Ectodermal cell (in vitro differentiated cells): ENCODE measurements around the gene B4GALT4.

Experiments
- H3K27ac ChIP-seq: 2 replicates; pipeline ENCODE4 v1.7.0; 2013; ENCODE audit warnings: mild to moderate bottlenecking, low read depth, low read length; ENCODE audit not compliant: insufficient read depth, poor library complexity, severe bottlenecking
- H3K27me3 ChIP-seq: 2 replicates; pipeline ENCODE4 v1.7.0; 2013; ENCODE audit warnings: mild to moderate bottlenecking, low read length; ENCODE audit not compliant: insufficient read depth, control insufficient read depth, poor library complexity, severe bottlenecking
- H3K36me3 ChIP-seq: one replicate; pipeline ENCODE4 v1.7.0; 2013; ENCODE audit warnings: low read length; ENCODE audit not compliant: control insufficient read depth, insufficient read depth
- H3K4me1 ChIP-seq: one replicate; pipeline ENCODE4 v1.7.0; 2013; ENCODE audit warnings: low read length; ENCODE audit not compliant: control insufficient read depth, insufficient read depth
- H3K4me3 ChIP-seq: 2 replicates; pipeline ENCODE4 v1.7.0; 2013; ENCODE audit warnings: low read depth, low read length, control low read depth; ENCODE audit not compliant: insufficient read depth
- H3K9me3 ChIP-seq: 2 replicates; pipeline ENCODE4 v1.7.0; 2013; ENCODE audit warnings: mild to moderate bottlenecking, low read length, moderate library complexity; ENCODE audit not compliant: control insufficient read depth
- WGBS, 2 experiments: methylation state at CpG; one replicate each; pipeline ENCODE4 v1.1.7; 2013; ENCODE audit warnings: missing lambda C conversion rate in 2 of 2; 5-methylcytosine and 5-hydroxymethylcytosine counted together

B4GALT4 gene

GRCh38 chr3:119238363-119238762, 2.3 kb downstream of the B4GALT4 start:
- H3K4me1 ChIP-seq: no peaks in the 10 kb centered on the region
- no peak overlapping the region for H3K4me3 ChIP-seq
- H3K27me3 ChIP-seq: no peaks in the 10 kb centered on the region
- H3K27ac ChIP-seq: no peak overlapping the region
- 93% methylated on average over 4 of the region's 4 CpGs; no CpG with 5 or more reads in 1 of the 2 experiments for WGBS, 2 experiments
- no peaks in the 10 kb centered on the region for H3K9me3 ChIP-seq
- H3K36me3 ChIP-seq: peaks cover 9% of the 10 kb centered on the region

DNA sequence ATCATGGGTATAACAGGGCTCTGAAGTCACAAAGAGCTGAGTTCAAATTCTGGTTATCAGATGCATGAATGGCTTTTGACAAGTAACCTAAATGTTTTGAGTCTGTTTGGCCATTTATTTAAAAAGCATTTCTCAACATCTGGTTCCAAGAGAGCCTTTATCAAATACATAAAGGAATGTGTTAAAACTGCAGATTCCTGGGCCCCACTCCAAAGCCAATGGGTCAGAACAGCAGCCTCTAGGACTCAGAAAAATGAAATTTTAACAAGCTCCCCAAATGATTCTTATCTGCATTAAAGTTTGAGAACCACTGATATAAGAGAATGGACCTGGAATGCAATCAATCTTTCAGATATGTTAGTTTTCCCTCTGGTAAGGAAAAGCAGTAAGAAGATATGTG, 3.4 kb downstream of the B4GALT4 start:
- no peaks in the 10 kb centered on the region for H3K27me3 ChIP-seq
- no peak overlapping the region for H3K4me3 ChIP-seq
- H3K4me1 ChIP-seq: no peaks in the 10 kb centered on the region
- peaks cover 12% of the 10 kb centered on the region for H3K36me3 ChIP-seq
- H3K9me3 ChIP-seq: no peaks in the 10 kb centered on the region
- H3K27ac ChIP-seq: no peak overlapping the region

- H3K4me3 ChIP-seq: no peak overlapping the region
- no peaks in the 10 kb centered on the region for H3K4me1 ChIP-seq
- no peak overlapping the region for H3K27ac ChIP-seq
- WGBS, 2 experiments: 87 to 98% methylated on average over 7 of the region's 7 CpGs
- peaks cover 12% of the 10 kb centered on the region for H3K36me3 ChIP-seq
- no peaks in the 10 kb centered on the region for H3K27me3 ChIP-seq
- no peaks in the 10 kb centered on the region for H3K9me3 ChIP-seq
Observed at GRCh38 chr3:119236756-119237155, 3.9 kb downstream of the B4GALT4 start.

GRCh38 chr3:119235151-119235550, 5.5 kb downstream of the B4GALT4 start:
- no peaks in the 10 kb centered on the region for H3K9me3 ChIP-seq
- H3K27me3 ChIP-seq: no peaks in the 10 kb centered on the region
- H3K4me1 ChIP-seq: no peaks in the 10 kb centered on the region
- no peak overlapping the region for H3K27ac ChIP-seq
- H3K36me3 ChIP-seq: peaks cover 12% of the 10 kb centered on the region
- H3K4me3 ChIP-seq: no peak overlapping the region
- 100% methylated on average over 1 of the region's 1 CpG for WGBS, 2 experiments

- Histone ChIP-seq H3K27me3 (no peaks in the 10 kb centered on the region), H3K27ac (no peak overlapping the region), H3K9me3 (no peaks in the 10 kb centered on the region), H3K4me1 (no peaks in the 10 kb centered on the region), H3K4me3 (no peak overlapping the region), H3K36me3 (peaks cover 15% of the 10 kb centered on the region)
- WGBS, 2 experiments: 89 to 100% methylated on average over 1 of the region's 1 CpG
Observed at GRCh38 chr3:119234610-119235009, 6.1 kb downstream of the B4GALT4 start.

DNA sequence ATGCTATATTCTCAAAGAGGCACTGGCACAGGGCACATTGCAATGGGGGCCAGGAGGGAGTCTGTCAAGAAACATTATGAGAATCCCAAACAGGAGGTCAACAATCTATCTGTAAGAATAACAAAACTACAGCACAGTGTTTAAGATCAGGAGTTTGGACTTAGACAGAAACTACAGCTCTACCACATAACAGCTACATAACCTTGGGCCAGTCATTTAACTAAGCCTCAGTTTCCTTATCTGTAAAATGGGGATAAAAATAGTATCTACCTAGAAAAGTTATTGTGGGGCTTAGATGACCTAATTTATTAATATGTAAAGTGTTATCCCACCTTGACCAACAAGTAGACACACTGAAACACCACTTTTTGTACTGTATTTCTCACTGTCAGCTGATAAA, 9.9 kb downstream of the B4GALT4 start:
- no peak overlapping the region for H3K27ac ChIP-seq
- no peaks in the 10 kb centered on the region for H3K4me1 ChIP-seq
- no peaks in the 10 kb centered on the region for H3K27me3 ChIP-seq
- peaks cover 29% of the 10 kb centered on the region for H3K36me3 ChIP-seq
- H3K4me3 ChIP-seq: no peak overlapping the region
- H3K9me3 ChIP-seq: no peaks in the 10 kb centered on the region

DNA sequence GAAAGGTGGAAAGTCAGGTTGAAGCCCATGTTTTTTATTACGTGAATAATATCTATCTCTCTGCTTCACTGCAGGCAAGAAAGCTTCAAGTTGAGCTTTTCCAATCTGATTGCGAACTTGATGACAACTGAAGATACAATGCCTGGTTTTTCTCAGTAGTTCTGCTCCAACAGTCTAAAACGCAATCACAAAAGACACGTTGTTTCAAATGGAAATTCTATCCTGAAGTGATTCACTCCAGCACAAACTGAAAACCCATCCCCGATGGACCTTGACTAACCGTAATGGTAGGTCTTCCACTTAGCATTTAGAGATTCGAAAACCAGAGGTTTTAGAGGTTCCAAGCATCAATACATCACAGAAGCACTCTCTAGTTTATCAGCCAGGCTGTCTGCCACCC, 10.6 kb downstream of the B4GALT4 start:
- Histone ChIP-seq H3K9me3 (no peaks in the 10 kb centered on the region), H3K27me3 (no peaks in the 10 kb centered on the region), H3K4me1 (no peaks in the 10 kb centered on the region), H3K4me3 (no peak overlapping the region), H3K36me3 (peaks cover 23% of the 10 kb centered on the region), H3K27ac (no peak overlapping the region)
- WGBS, 2 experiments: 94 to 95% methylated on average over 7 of the region's 7 CpGs

DNA sequence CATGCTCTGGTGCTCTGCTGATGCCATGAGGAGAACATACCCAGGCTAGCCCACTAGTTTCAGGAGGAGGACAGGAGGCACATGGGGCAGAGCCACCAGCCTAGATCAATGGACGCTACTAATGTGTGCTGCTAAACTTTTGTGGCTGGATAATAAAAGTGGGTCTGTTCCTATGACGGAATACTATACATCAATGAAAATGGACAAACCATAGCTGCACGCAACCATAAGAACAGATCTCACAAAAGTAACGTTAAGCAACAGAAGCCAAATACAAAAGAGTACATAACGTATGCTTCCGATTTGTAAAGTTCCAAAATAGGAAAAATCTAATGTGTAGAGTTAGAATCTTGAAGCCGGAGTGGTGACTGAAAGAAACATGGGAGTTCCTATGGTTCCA, 11.5 kb downstream of the B4GALT4 start:
- no peak overlapping the region for H3K27ac ChIP-seq
- no peaks in the 10 kb centered on the region for H3K9me3 ChIP-seq
- H3K27me3 ChIP-seq: no peaks in the 10 kb centered on the region
- H3K4me3 ChIP-seq: no peak overlapping the region
- no peaks in the 10 kb centered on the region for H3K4me1 ChIP-seq
- WGBS, 2 experiments: 87% methylated on average over 7 of the region's 7 CpGs
- H3K36me3 ChIP-seq: peaks cover 22% of the 10 kb centered on the region

DNA sequence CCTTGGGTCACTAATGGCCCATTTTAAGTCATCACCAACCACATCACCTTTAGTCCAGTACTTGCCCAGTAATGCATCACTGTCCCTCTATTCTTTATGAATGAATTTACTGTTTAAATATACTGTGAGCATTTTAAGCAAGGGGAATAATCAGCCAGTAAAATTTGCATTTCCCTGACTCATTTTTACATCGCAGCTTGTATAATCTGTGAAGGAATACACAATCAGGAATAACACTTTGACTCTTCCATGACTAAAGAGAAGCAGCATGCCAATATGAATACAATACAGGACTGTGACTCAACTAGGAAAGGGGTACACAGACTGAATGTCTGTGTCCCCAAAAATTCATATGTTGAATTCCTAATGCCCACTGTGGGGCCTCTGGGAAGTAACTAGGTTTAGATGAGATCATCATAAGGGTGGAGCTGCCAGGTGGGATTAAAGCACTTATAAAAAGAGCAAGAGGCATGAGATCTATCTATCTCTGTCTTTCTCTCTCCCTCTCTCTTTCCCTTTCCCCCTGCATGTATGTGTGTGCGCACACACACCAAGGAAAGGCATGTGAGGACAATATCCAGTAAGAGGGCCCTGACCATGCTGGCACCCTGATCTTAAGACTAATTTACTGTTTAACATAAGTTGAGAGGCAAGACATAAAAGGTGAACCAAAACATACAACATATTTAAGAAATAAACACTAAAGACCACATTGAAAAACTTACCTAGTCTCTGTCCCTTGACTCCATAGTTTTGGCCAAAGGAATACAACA, 12.1 kb downstream of the B4GALT4 start:
- Histone ChIP-seq H3K27ac (no peak overlapping the region), H3K9me3 (no peaks in the 10 kb centered on the region), H3K4me1 (no peaks in the 10 kb centered on the region), H3K36me3 (peaks cover 22% of the 10 kb centered on the region), H3K27me3 (no peaks in the 10 kb centered on the region), H3K4me3 (no peak overlapping the region)
- WGBS, 2 experiments: 93 to 100% methylated on average over 2 of the region's 2 CpGs

- Histone ChIP-seq H3K27ac (no peak overlapping the region), H3K9me3 (no peaks in the 10 kb centered on the region), H3K36me3 (peaks cover 18% of the 10 kb centered on the region), H3K4me3 (no peak overlapping the region), H3K4me1 (no peaks in the 10 kb centered on the region), H3K27me3 (no peaks in the 10 kb centered on the region)
- 96 to 97% methylated on average over 6 of the region's 6 CpGs for WGBS, 2 experiments
Observed at GRCh38 chr3:119227070-119227850, 13.4 kb downstream of the B4GALT4 start.
